CD4-positive, alpha-beta memory T cell (primary cell): ENCODE measurements around the gene CA14. TPM values are rescaled to one million over a fixed set of nuclear protein-coding genes. Genes with fewer than 3 reads are reported as not detected.
"Not testable (repeated sequence)": the region's sequence is repeated elsewhere in the genome, so short reads cannot be mapped to it uniquely, and the experiment has no call there.

ENCODE experiments used
- CTCF ChIA-PET: fragments of 350-600 bp; sonication (Branson Sonifier 250); formaldehyde crosslinking; loops from one replicate; lab custom pipeline; 2021; ENCODE audit warnings: inconsistent platforms; ENCODE audit not compliant: partially characterized antibody; lab: Charles Lee
- POLR2A ChIA-PET: fragments of 350-600 bp; sonication (Branson Sonifier 250); formaldehyde crosslinking; loops from one replicate; lab custom pipeline; 2021; ENCODE audit not compliant: partially characterized antibody; lab: Charles Lee
- DNase-seq, 5 donors: peaks; one replicate each; pipeline versions ENCODE4 v3.0.0 to v3.0.0-alpha.2; 2020 to 2022; ENCODE audit warnings: mixed read lengths in 1 of 5
- H3K27ac ChIP-seq: one replicate; pipeline ENCODE4 v1.7.0; 2013; ENCODE audit warnings: low read depth, low read length
- H3K27me3 ChIP-seq: 2 replicates; pipeline ENCODE4 v1.7.0; 2013; ENCODE audit warnings: mild to moderate bottlenecking, low read length, moderate library complexity; ENCODE audit not compliant: insufficient read depth
- H3K36me3 ChIP-seq: 2 replicates; pipeline ENCODE4 v1.7.0; 2013; ENCODE audit warnings: mild to moderate bottlenecking, low read length, moderate library complexity; ENCODE audit not compliant: insufficient read depth
- H3K4me1 ChIP-seq: 2 replicates; pipeline ENCODE4 v1.7.0; 2013; ENCODE audit warnings: mild to moderate bottlenecking, low read length, moderate library complexity; ENCODE audit not compliant: insufficient read depth
- H3K4me3 ChIP-seq, 2 donors: one replicate each; pipeline ENCODE4 v1.7.0; 2013; ENCODE audit warnings: low read length in 2 of 2, mild to moderate bottlenecking in 1 of 2
- H3K9me3 ChIP-seq, 2 donors: one replicate each; pipeline ENCODE4 v1.7.0; 2013; ENCODE audit warnings: low read length in 2 of 2, control low read depth in 1 of 2; ENCODE audit not compliant: control insufficient read depth in 1 of 2
- H3K27ac Mint-ChIP-seq, 7 donors: one replicate each; pipeline ENCODE4 v1.8.0; 2020 to 2021; ENCODE audit warnings: mixed read lengths in 7 of 7, mild to moderate bottlenecking in 6 of 7, inconsistent platforms in 3 of 7, moderate library complexity in 3 of 7
- H3K27me3 Mint-ChIP-seq, 2 donors: one replicate each; pipeline ENCODE4 v1.8.0; 2020 to 2021; ENCODE audit warnings: mixed read lengths in 2 of 2
- H3K36me3 Mint-ChIP-seq, 2 donors: one replicate each; pipeline ENCODE4 v1.8.0; 2020 to 2021; ENCODE audit warnings: mixed read lengths in 2 of 2, inconsistent platforms in 1 of 2, mild to moderate bottlenecking in 1 of 2
- H3K4me1 Mint-ChIP-seq, 4 donors: one replicate each; pipeline ENCODE4 v1.8.0; 2020 to 2021; ENCODE audit warnings: mixed read lengths in 4 of 4, mild to moderate bottlenecking in 1 of 4
- H3K4me3 Mint-ChIP-seq, 8 donors: one replicate each; pipeline ENCODE4 v1.8.0; 2020 to 2021; ENCODE audit warnings: mixed read lengths in 8 of 8, mild to moderate bottlenecking in 7 of 8, moderate library complexity in 6 of 8, inconsistent platforms in 3 of 8
- H3K9me3 Mint-ChIP-seq, 8 donors: one replicate each; pipeline ENCODE4 v1.8.0; 2020 to 2021; ENCODE audit warnings: mixed read lengths in 8 of 8, mild to moderate bottlenecking in 5 of 8, inconsistent platforms in 3 of 8, moderate library complexity in 1 of 8
- intact Hi-C: fragments of 100-400 bp; cut with micrococcal nuclease; formaldehyde crosslinking; loops from one replicate; pipeline ENCODE4 v1.15.1; 2023
- polyA plus RNA-seq, 2 donors: library from polyadenylated mRNA; unstranded; fragments of 300-500 nt; fragmentation: Illumina TruSeq; gene quantifications; one replicate each; pipeline ENCODE4 v1.2.3, GENCODE V29; 2021
- total RNA-seq, 2 experiments: library from RNA; stranded (reverse); gene quantifications; one replicate each; pipeline ENCODE4 v1.2.3, GENCODE V29; 2021

Gene CA14
- total and polyA plus RNA-seq, 4 experiments from 2014 or later: 0.40 TPM; not detected in 3

GRCh38 chr1:150214099-150214756 is 43.3 kb upstream of the CA14 start:
- Histone ChIP-seq H3K27ac (peak overlapping the region; percentile 67), H3K4me1 (peaks cover 12% of the 10 kb centered on the region), H3K4me3 (peak overlapping the region; percentile 39 to 42)
- peaks cover 8 to 18% (median 14%) of the 10 kb centered on the region in 4 donors for H3K4me1 Mint-ChIP-seq
- H3K36me3 ChIP-seq, DNase-seq, H3K9me3 Mint-ChIP-seq, H3K9me3 ChIP-seq, H3K36me3 Mint-ChIP-seq, H3K27me3 ChIP-seq, H3K27me3 Mint-ChIP-seq, intact Hi-C loops: not testable (repeated sequence)
- ChIA-PET CTCF (interaction anchor here (1.0 to 1.5 kb wide), 5 partner anchors 11 to 27 kb away, joined by 3 to 7 read pairs (median 4); no protein-coding TSS in a partner anchor), POLR2A (interaction anchor here (1.3 to 2.5 kb wide), 4 partner anchors 19 to 327 kb away, joined by 3 to 17 read pairs (median 6); partner anchors contain the start of gene ANP32E)
- H3K4me3 Mint-ChIP-seq: peak overlapping the region; percentile 86 to 95 (median 92)
- H3K27ac Mint-ChIP-seq: peak overlapping the region; percentile 89 to 99 (median 97)

DNA sequence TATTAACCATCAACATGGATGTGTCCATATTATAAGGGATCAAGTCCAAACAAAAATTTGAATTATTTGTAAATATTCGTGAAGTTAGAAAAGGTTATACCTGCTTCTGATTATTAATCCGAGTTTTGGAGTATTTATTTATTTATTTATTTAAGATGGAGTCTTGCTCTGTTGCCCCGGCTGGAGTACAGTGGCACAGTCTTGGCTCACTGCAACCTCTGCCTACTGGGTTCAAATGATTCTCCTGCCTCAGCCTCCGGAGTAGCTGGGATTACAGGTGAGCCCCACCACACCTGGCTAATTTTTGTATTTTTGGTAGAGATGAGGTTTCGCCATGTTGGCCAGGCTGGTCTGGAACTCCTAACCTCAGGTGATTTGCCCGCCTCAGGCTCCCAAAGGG is 41.7 kb upstream of the CA14 start:
- H3K4me3 ChIP-seq, intact Hi-C loops, H3K9me3 ChIP-seq, POLR2A ChIA-PET, H3K4me3 Mint-ChIP-seq, H3K27ac Mint-ChIP-seq, H3K27me3 ChIP-seq, H3K27ac ChIP-seq, H3K36me3 ChIP-seq, H3K27me3 Mint-ChIP-seq, H3K9me3 Mint-ChIP-seq, DNase-seq: not testable (repeated sequence)
- peaks cover 12% of the 10 kb centered on the region for H3K4me1 ChIP-seq
- Mint-ChIP-seq H3K36me3 (peaks cover 0 to 13% of the 10 kb centered on the region in 2 donors), H3K4me1 (peaks cover 8 to 18% (median 14%) of the 10 kb centered on the region in 4 donors)
- CTCF ChIA-PET: interaction anchor here (1.5 kb wide), 1 partner anchor 9 kb away, joined by 7 read pairs; no protein-coding TSS in a partner anchor

GRCh38 chr1:150221552-150221951 is 36.0 kb upstream of the CA14 start:
- Histone ChIP-seq H3K4me3 (no peak overlapping the region), H3K36me3 (peaks cover 6% of the 10 kb centered on the region), H3K4me1 (no peaks in the 10 kb centered on the region), H3K27ac (no peak overlapping the region), H3K27me3 (no peaks in the 10 kb centered on the region), H3K9me3 (no peaks in the 10 kb centered on the region)
- Mint-ChIP-seq H3K9me3 (no peaks in the 10 kb centered on the region), H3K27me3 (no peaks in the 10 kb centered on the region), H3K27ac (peak overlapping the region in 3 of 7 donors; percentile 48 to 64 (median 57)), H3K36me3 (peaks cover 26 to 39% of the 10 kb centered on the region in 2 donors), H3K4me1 (peaks cover 0 to 6% (median 6%) of the 10 kb centered on the region in 4 donors), H3K4me3 (no peak overlapping the region)
- ChIA-PET CTCF (interaction anchor here (0.7 kb wide), 1 partner anchor 153 kb away, joined by 6 read pairs; no protein-coding TSS in a partner anchor), POLR2A (interaction anchor here (5.2 kb wide), 1 partner anchor 14 kb away, joined by 27 read pairs; the partner anchor contains the start of gene ANP32E)
- intact Hi-C loops: no loop called here
- peak in 4 of 5 donors; percentile 13 to 29 (median 21) for DNase-seq

DNA sequence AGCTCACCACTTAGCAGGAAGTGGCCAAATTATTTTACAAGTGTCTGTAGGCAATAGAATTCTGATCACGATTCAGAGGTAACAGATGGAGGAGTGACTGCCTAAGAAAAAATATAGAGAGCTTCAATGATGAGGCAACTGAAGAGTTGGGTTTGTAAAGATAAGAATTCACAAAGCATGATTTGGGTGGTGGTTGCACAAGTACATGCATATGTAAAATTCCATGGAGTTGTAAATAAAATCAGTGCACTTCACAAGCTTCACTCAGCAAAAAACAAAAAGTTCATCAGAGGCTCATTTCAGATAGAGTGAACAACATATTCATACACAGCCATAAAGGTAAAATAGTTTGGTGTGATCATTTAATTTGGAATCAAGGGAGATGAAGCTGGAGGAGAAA is 32.6 kb upstream of the CA14 start:
- Histone ChIP-seq H3K27ac (no peak overlapping the region), H3K4me3 (no peak overlapping the region), H3K36me3 (peaks cover 11% of the 10 kb centered on the region), H3K27me3 (no peaks in the 10 kb centered on the region), H3K4me1 (no peaks in the 10 kb centered on the region), H3K9me3 (no peaks in the 10 kb centered on the region)
- intact Hi-C loops: no loop called here
- Mint-ChIP-seq H3K36me3 (peaks cover 49 to 52% of the 10 kb centered on the region in 2 donors), H3K9me3 (no peaks in the 10 kb centered on the region), H3K27me3 (no peaks in the 10 kb centered on the region), H3K27ac (peak overlapping the region in 1 of 7 donors; percentile 36), H3K4me1 (peaks cover 0 to 7% (median 6%) of the 10 kb centered on the region in 4 donors), H3K4me3 (no peak overlapping the region)
- ChIA-PET POLR2A (interaction anchor here (5.2 kb wide), 1 partner anchor 10 kb away, joined by 27 read pairs; the partner anchor contains the start of gene ANP32E), CTCF (interaction anchor here (0.8 to 2.2 kb wide), 5 partner anchors 10 to 48 kb away, joined by 3 to 7 read pairs (median 4); no protein-coding TSS in a partner anchor)
- no peak for DNase-seq

- H3K36me3 ChIP-seq: peaks cover 11% of the 10 kb centered on the region
- no peak overlapping the region for H3K4me3 ChIP-seq
- no peak overlapping the region for H3K27ac ChIP-seq
- no peaks in the 10 kb centered on the region for H3K27me3 Mint-ChIP-seq
- ChIA-PET POLR2A (interaction anchor here (5.2 kb wide), 1 partner anchor 10 kb away, joined by 27 read pairs; the partner anchor contains the start of gene ANP32E), CTCF (interaction anchor here (0.9 to 2.2 kb wide), 5 partner anchors 10 to 153 kb away, joined by 3 to 7 read pairs (median 4); no protein-coding TSS in a partner anchor)
- no peaks in the 10 kb centered on the region for H3K9me3 Mint-ChIP-seq
- peaks cover 46 to 49% of the 10 kb centered on the region in 2 donors for H3K36me3 Mint-ChIP-seq
- no peak for DNase-seq
- intact Hi-C loops: no loop called here
- H3K4me1 Mint-ChIP-seq: peaks cover 0 to 7% (median 6%) of the 10 kb centered on the region in 4 donors
- H3K4me1 ChIP-seq: no peaks in the 10 kb centered on the region
- H3K27me3 ChIP-seq: no peaks in the 10 kb centered on the region
- no peak overlapping the region for H3K4me3 Mint-ChIP-seq
- H3K27ac Mint-ChIP-seq: no peak overlapping the region
- no peaks in the 10 kb centered on the region for H3K9me3 ChIP-seq
Observed at GRCh38 chr1:150225546-150225945, 32.0 kb upstream of the CA14 start.

DNA sequence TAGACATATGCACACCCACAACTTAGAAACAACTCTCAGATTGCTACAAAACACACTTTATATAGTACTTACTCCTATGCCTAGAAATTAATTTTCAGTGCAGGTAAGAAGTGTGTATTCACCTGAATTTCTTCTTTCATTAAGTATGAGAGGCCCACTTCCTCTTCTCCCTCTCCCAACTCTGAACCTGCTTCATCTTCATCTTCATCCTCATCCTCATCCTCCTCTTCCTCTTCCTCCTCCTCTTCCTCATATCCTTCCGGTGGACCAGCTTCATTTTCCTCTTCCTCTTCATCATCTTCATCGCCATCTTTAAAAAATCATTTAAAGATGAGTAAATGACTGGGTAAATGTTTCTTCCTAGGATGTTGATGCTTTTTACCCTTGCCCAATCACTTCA is 31.1 kb upstream of the CA14 start:
- ChIA-PET POLR2A (interaction anchor here (0.6 kb wide), 1 partner anchor 254 kb away, joined by 6 read pairs; no protein-coding TSS in a partner anchor), CTCF (interaction anchor here (1.2 kb wide), 1 partner anchor 154 kb away, joined by 3 read pairs; no protein-coding TSS in a partner anchor)
- no peak for DNase-seq
- Mint-ChIP-seq H3K27me3 (no peaks in the 10 kb centered on the region), H3K36me3 (peaks cover 45 to 53% of the 10 kb centered on the region in 2 donors), H3K4me3 (peak overlapping the region in 1 of 8 donors; percentile 48), H3K4me1 (peaks cover 0 to 7% (median 6%) of the 10 kb centered on the region in 4 donors), H3K27ac (peak overlapping the region in 2 of 7 donors; percentile 23 to 58), H3K9me3 (no peaks in the 10 kb centered on the region)
- peaks cover 11% of the 10 kb centered on the region for H3K36me3 ChIP-seq
- H3K9me3 ChIP-seq: no peaks in the 10 kb centered on the region
- H3K4me3 ChIP-seq: no peak overlapping the region
- no peaks in the 10 kb centered on the region for H3K27me3 ChIP-seq
- no peaks in the 10 kb centered on the region for H3K4me1 ChIP-seq
- intact Hi-C loops: no loop called here
- no peak overlapping the region for H3K27ac ChIP-seq

DNA sequence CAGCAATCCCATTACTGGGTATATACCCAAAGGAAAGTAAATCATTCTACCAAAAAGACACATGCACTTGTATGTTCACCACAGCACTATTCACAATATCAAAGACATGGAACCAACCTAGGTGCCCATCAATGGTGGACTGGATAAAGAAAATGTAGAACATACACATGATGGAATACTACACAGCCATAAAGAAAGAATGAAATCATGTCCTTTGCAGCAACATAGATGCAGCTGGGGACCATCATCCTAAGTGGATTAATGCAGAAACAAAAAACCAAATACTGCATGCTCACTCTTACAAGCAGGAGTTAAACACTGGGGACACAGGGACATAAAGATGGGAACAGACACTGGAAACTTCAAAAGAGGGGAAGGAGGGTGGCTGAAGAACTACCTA is 30.3 kb upstream of the CA14 start:
- H3K27me3 ChIP-seq: no peaks in the 10 kb centered on the region
- H3K27ac ChIP-seq: no peak overlapping the region
- H3K9me3 ChIP-seq: no peaks in the 10 kb centered on the region
- intact Hi-C loops: no loop called here
- H3K4me1 ChIP-seq: no peaks in the 10 kb centered on the region
- H3K9me3 Mint-ChIP-seq: no peaks in the 10 kb centered on the region
- no peaks in the 10 kb centered on the region for H3K27me3 Mint-ChIP-seq
- ChIA-PET POLR2A (no interaction called here), CTCF (no interaction called here)
- peak overlapping the region in 2 of 7 donors; percentile 17 to 51 for H3K27ac Mint-ChIP-seq
- no peak overlapping the region for H3K4me3 ChIP-seq
- H3K36me3 Mint-ChIP-seq: peaks cover 42 to 53% of the 10 kb centered on the region in 2 donors
- DNase-seq: no peak
- no peak overlapping the region for H3K4me3 Mint-ChIP-seq
- peaks cover 11% of the 10 kb centered on the region for H3K36me3 ChIP-seq
- peaks cover 0 to 7% (median 6%) of the 10 kb centered on the region in 4 donors for H3K4me1 Mint-ChIP-seq
